HL-60/S4 (cell line): Measurements from ENCODE around the gene METTL1.
"Not testable (repeated sequence)": the region's sequence is repeated elsewhere in the genome, so short reads cannot be mapped to it uniquely, and the experiment has no call there.

Source experiments
- in situ Hi-C: fragments of 300-500 bp; cut with MboI; formaldehyde crosslinking; loops from 2 replicates; pipeline ENCODE4 v1.14.3; 2022; ENCODE audit warnings: low sequenced_read_pairs

The METTL1 gene

GRCh38 chr12:57797933-57798332 lies 26.0 kb upstream of the METTL1 start:
- in situ Hi-C loops: no loop called here

GRCh38 chr12:57796996-57797395 lies 25.1 kb upstream of the METTL1 start:
- in situ Hi-C loops: no loop called here

GRCh38 chr12:57795354-57795753 lies 23.4 kb upstream of the METTL1 start:
- in situ Hi-C loops: no loop called here

GRCh38 chr12:57793920-57794319 lies 22.0 kb upstream of the METTL1 start:
- in situ Hi-C loops: no loop called here

- in situ Hi-C loops: no loop called here
Observed at GRCh38 chr12:57783861-57784260, 12.0 kb upstream of the METTL1 start.

- in situ Hi-C loops: no loop called here
Observed at GRCh38 chr12:57783466-57783801, 11.5 kb upstream of the METTL1 start.

GRCh38 chr12:57782608-57783465 lies 10.9 kb upstream of the METTL1 start, which contains the start of gene TSFM:
TSS of gene TSFM (plus strand) at chr12:57782787. CDS start at chr12:57782802, 15 bp downstream.
- in situ Hi-C loops: no loop called here

GRCh38 chr12:57782243-57782607 lies 10.3 kb upstream of the METTL1 start:
- in situ Hi-C loops: no loop called here

- in situ Hi-C loops: no loop called here
Observed at GRCh38 chr12:57781801-57782200, 9.9 kb upstream of the METTL1 start.

- in situ Hi-C loops: no loop called here
Observed at GRCh38 chr12:57781244-57781643, 9.3 kb upstream of the METTL1 start.

- in situ Hi-C loops: no loop called here
Observed at GRCh38 chr12:57780284-57780897, 8.5 kb upstream of the METTL1 start.

GRCh38 chr12:57779736-57780135 lies 7.8 kb upstream of the METTL1 start:
- in situ Hi-C loops: no loop called here

- in situ Hi-C loops: no loop called here
Observed at GRCh38 chr12:57777911-57778310, 6.0 kb upstream of the METTL1 start.

GRCh38 chr12:57777367-57777766 lies 5.5 kb upstream of the METTL1 start:
- in situ Hi-C loops: no loop called here

- in situ Hi-C loops: no loop called here
Observed at GRCh38 chr12:57776247-57776587, 4.3 kb upstream of the METTL1 start.

- in situ Hi-C loops: no loop called here
Observed at GRCh38 chr12:57775563-57776246, 3.8 kb upstream of the METTL1 start.

GRCh38 chr12:57775044-57775443 lies 3.1 kb upstream of the METTL1 start:
- in situ Hi-C loops: no loop called here

GRCh38 chr12:57774634-57775033 lies 2.7 kb upstream of the METTL1 start:
- in situ Hi-C loops: not testable (repeated sequence)

GRCh38 chr12:57772429-57773322 lies 771 bp upstream of the METTL1 start, which contains the start of gene EEF1AKMT3:
TSS of gene EEF1AKMT3 (plus strand) at chr12:57772614. CDS start at chr12:57772725, 111 bp downstream.
- in situ Hi-C loops: no loop called here

GRCh38 chr12:57771236-57771872 lies 551 bp downstream of the METTL1 start:
- in situ Hi-C loops: no loop called here
